ENCODE measurements around the gene ENOX1. TPM values are rescaled to one million over a fixed set of nuclear protein-coding genes. Genes with fewer than 3 reads are reported as not detected.

The ENOX1 gene
- total and polyA plus RNA-seq, 7 donors, result 0.23 to 20.2 (median 11.1) TPM

DNA sequence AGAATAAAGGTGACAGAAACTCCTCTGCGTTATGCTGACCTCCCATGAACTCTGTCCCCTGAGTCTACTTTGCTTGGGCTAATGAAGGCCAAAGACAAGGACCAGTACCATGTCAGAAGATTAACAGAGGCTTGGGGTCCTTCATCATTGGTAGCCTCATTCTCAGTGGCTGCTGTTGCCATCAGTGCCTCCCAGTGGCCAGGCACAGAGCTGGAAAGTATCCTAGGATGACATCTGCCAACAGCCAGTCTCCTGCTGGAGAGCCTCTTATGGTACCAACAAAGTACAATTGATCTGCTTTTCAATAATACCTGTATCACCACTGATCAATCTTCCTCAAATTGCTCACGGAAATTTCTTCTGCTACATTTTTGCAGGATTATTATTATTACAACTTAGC is 481.8 kb downstream of the ENOX1 start:
- WGBS, 2 donors, result 48 to 49% methylated on average over 2 of the region's 2 CpGs
- no peak for DNase-seq
- H3K4me1 ChIP-seq, result peaks cover 0 to 89% (median 66%) of the 10 kb centered on the region in 4 donors
- intact Hi-C loops (cut with DNase I), result loop anchor here (10.0 kb wide), 3 partner anchors 180 to 570 kb away; partner anchors contain the start of genes CCDC122 and LACC1
- no peaks in the 10 kb centered on the region for H3K27me3 ChIP-seq
- H3K9me3 ChIP-seq, result no peaks in the 10 kb centered on the region
- no peak overlapping the region for H3K4me3 ChIP-seq
- peak overlapping the region in 3 of 4 donors; percentile 69 to 75 (median 73) for H3K27ac ChIP-seq
- TF ChIP-seq POLR2AphosphoS5 (IDR thresholded peaks at IDR 0.05) (no peak), EP300 (IDR thresholded peaks at IDR 0.05) (no peak), POLR2A (IDR thresholded peaks at IDR 0.05) (no peak)
- TF ChIP-seq, protein P1, sequence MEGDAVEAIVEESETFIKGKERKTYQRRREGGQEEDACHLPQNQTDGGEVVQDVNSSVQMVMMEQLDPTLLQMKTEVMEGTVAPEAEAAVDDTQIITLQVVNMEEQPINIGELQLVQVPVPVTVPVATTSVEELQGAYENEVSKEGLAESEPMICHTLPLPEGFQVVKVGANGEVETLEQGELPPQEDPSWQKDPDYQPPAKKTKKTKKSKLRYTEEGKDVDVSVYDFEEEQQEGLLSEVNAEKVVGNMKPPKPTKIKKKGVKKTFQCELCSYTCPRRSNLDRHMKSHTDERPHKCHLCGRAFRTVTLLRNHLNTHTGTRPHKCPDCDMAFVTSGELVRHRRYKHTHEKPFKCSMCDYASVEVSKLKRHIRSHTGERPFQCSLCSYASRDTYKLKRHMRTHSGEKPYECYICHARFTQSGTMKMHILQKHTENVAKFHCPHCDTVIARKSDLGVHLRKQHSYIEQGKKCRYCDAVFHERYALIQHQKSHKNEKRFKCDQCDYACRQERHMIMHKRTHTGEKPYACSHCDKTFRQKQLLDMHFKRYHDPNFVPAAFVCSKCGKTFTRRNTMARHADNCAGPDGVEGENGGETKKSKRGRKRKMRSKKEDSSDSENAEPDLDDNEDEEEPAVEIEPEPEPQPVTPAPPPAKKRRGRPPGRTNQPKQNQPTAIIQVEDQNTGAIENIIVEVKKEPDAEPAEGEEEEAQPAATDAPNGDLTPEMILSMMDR (IDR thresholded peaks at IDR 0.05), result no peak
- H3K36me3 ChIP-seq, result no peaks in the 10 kb centered on the region

DNA sequence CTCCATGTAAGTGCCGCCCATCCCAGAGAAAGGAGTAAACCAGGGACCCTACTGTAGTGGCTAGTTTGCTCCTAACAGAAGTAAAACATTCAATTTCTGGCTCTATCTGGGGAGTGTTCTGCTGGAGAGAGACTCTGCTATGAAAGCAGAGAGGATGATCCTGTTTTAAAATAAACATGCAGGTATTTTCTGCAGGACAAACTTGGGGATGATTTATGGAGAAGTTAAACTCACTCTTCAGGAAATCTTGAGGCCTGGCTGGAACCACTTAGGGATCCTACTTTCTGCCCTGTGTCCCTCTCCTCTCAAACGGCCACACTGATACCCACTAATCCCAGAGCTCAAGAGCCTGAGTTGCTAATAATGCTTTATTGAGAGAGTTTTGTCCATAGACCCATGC is 482.3 kb downstream of the ENOX1 start:
- Histone ChIP-seq H3K4me1 (peaks cover 0 to 94% (median 69%) of the 10 kb centered on the region in 4 donors), H3K27ac (peak overlapping the region in 3 of 4 donors; percentile 69 to 75 (median 73)), H3K27me3 (no peaks in the 10 kb centered on the region), H3K9me3 (no peaks in the 10 kb centered on the region), H3K4me3 (no peak overlapping the region), H3K36me3 (no peaks in the 10 kb centered on the region)
- intact Hi-C loops (cut with DNase I), result loop anchor here (10.0 kb wide), 3 partner anchors 180 to 570 kb away; partner anchors contain the start of genes CCDC122 and LACC1
- WGBS, 2 donors, result 84 to 87% methylated on average over 2 of the region's 2 CpGs
- no peak for TF ChIP-seq POLR2A (IDR thresholded peaks at IDR 0.05)
- DNase-seq, result no peak

DNA sequence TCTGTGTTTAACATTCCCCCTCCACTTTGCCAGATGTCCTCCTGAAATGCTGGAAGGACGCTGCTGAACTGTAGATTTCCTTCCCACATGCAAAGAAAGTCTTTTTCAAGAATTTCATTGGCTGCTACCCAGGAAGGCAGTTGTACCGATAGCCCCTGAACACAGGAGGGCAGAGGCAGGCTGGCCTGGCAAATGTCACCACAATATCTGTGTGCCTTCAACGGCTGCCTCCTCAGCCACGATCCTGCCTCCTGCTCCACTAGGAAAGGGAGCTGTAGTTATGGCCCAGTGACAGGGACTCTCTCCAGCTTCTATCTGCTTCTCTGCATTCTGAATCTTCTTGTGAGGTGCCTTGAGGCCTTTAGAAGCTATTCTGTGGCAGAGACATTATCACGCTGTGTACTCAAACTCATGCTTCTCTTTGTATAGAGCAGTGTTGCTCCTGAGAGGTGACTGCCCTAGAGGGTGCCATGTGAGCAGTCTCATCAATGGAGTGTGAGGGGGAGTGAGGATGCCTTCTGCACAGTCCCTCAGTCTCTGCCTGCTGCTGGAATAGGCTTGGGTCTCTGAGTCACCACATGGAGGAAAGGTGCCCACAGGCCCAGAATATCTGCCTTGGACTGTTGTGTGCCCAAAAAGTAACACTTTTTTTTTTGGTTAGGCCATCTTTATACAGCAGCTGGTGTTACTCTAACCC is 483.6 kb downstream of the ENOX1 start:
- H3K4me1 ChIP-seq, result peaks cover 0 to 99% (median 76%) of the 10 kb centered on the region in 4 donors
- TF ChIP-seq EP300 (IDR thresholded peaks at IDR 0.05), result no peak
- TF ChIP-seq, protein P1 (IDR thresholded peaks at IDR 0.05), result peak; percentile 33 to 50 (median 42)
- TF ChIP-seq POLR2AphosphoS5 (IDR thresholded peaks at IDR 0.05), result peak; percentile 58 to 85 (median 70)
- no peak for TF ChIP-seq POLR2A (IDR thresholded peaks at IDR 0.05)
- intact Hi-C loops (cut with DNase I), result loop anchor here (2.0 to 10.0 kb wide), 4 partner anchors 182 to 572 kb away; partner anchors contain the start of genes CCDC122, ENOX1 and LACC1
- H3K36me3 ChIP-seq, result no peaks in the 10 kb centered on the region
- H3K27ac ChIP-seq, result peak overlapping the region; percentile 33 to 75 (median 71)
- no peaks in the 10 kb centered on the region for H3K27me3 ChIP-seq
- DNase-seq, result peak; percentile 80
- H3K9me3 ChIP-seq, result no peaks in the 10 kb centered on the region
- WGBS, 2 donors, result 19% methylated on average over 5 of the region's 5 CpGs
- no peak overlapping the region for H3K4me3 ChIP-seq

DNA sequence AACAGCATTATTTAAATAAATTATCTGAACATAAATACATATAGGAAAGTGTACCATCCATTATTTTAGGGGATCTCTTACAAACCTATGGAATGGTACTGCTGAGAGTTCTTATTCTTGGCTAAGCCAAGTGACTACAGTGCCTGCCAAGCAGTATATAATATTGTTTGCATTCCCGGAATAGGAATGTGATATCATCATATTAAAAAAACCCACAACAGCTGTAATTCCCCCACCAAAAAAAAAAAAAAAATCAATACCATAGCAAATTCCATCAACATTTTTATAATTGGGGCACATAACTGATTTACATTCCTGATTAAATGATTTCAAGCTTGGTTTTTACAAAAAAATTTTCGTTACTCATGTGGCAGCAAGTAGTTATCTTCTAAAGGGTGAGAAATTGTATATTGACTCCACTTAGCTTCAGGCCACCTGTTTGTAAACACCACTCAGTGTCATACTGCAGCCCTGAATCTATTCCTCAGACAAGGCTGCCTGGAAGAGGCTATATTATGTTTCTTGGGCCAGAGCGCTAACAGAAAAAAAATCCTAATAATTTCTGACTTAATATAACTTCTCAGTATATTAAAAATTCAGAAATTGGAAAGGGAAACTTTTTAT is 485.3 kb downstream of the ENOX1 start:
- Histone ChIP-seq H3K36me3 (peaks cover 0 to 9% (median 0%) of the 10 kb centered on the region in 4 donors), H3K4me1 (peaks cover 0 to 85% (median 62%) of the 10 kb centered on the region in 4 donors), H3K27ac (peak overlapping the region in 3 of 4 donors; percentile 4 to 73 (median 60)), H3K4me3 (no peak overlapping the region), H3K9me3 (no peaks in the 10 kb centered on the region), H3K27me3 (no peaks in the 10 kb centered on the region)
- 73 to 89% methylated on average over 3 of the region's 3 CpGs for WGBS, 2 donors
- intact Hi-C loops (cut with DNase I), result loop anchor here (10.0 kb wide), 3 partner anchors 183 to 573 kb away; partner anchors contain the start of genes CCDC122 and LACC1
- no peak for DNase-seq
- no peak for TF ChIP-seq EP300 (IDR thresholded peaks at IDR 0.05)
- TF ChIP-seq POLR2AphosphoS5 (IDR thresholded peaks at IDR 0.05), result no peak
- TF ChIP-seq, protein P1 (IDR thresholded peaks at IDR 0.05), result no peak

DNA sequence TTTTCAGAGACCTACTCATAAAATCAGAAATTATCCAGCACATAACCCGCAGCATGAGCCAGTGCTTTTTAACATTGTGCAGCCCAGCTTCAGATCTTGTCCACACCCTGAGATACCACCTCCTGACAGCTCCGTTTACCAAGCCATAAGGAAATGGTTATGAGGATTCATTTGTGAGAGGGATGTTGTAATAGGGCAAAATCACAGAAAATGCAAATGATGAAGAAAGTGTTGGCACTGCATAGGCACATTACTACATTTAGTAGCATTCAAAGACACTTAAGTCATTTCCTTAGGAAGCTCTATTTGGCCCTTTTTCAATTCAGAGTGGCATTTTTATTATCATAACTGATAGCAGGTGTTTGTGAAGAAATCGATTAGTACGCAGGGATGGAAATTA is 485.9 kb downstream of the ENOX1 start:
- WGBS, 2 donors, result 39 to 71% methylated on average over 4 of the region's 4 CpGs
- no peak overlapping the region for H3K4me3 ChIP-seq
- peaks cover 0 to 80% (median 59%) of the 10 kb centered on the region in 4 donors for H3K4me1 ChIP-seq
- no peaks in the 10 kb centered on the region for H3K27me3 ChIP-seq
- H3K9me3 ChIP-seq, result no peaks in the 10 kb centered on the region
- intact Hi-C loops (cut with DNase I), result loop anchor here (10.0 kb wide), 3 partner anchors 184 to 574 kb away; partner anchors contain the start of genes CCDC122 and LACC1
- H3K27ac ChIP-seq, result peak overlapping the region in 3 of 4 donors; percentile 4 to 73 (median 60)
- peaks cover 0 to 9% (median 0%) of the 10 kb centered on the region in 4 donors for H3K36me3 ChIP-seq
- no peak for DNase-seq
- TF ChIP-seq, protein P1 (IDR thresholded peaks at IDR 0.05), result no peak
- TF ChIP-seq POLR2AphosphoS5 (IDR thresholded peaks at IDR 0.05) (peak; percentile 57 to 86 (median 73)), POLR2A (IDR thresholded peaks at IDR 0.05) (no peak), EP300 (IDR thresholded peaks at IDR 0.05) (no peak)
